ENCODE results near the gene CPSF4. TPM values are rescaled to one million over a fixed set of nuclear protein-coding genes. Genes with fewer than 3 reads are reported as not detected.

Gene CPSF4
- 23.2 and 34.9 TPM in 2 replicates for total RNA-seq (2014; rRNA removed; shearing (Covaris generic))

DNA sequence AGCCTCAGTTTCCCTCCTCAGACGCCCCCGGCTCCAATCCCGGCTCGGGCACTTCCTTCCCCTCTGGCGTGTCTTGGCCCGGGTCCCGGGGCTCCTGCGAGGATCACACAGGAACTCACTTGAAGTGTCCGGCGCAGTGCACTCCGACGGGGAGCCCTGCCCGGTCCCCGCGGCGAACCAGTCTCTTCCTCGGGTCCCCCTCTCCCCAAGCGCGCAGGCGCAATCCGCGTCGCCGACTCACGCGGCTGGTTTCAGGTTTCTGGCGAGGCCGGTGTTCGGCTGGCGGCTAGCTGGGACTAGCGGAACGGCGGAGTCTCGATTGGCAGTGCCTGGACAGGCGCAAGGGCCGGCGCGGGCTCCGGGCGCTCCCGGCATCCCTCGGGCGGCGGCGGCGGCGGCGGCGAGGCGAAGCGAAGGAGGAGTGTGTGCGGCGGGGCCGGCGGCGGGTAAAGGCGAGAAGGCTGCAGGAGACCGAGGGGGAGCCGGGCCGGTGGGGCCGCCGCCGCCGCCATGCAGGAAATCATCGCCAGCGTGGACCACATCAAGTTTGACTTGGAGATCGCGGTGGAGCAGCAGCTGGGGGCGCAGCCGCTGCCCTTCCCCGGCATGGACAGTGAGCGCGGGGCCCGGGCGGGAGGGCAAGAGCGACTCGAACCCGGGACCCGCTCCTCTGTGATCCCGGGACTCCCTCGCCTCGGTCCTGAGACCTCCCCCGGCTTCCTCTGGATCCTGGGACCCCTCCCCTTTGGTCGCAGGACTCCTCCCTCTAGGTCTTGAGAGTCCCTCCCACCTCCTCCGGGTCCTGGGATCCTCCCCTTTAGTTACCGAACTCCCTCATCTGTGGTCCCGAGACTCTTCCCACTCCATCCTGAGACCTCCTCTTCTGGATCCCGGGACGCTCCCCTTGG, at the start of gene CPSF4, which contains the start of gene PTCD1:
CPSF4 (plus strand) TSS at position 371 of the 908 bp plus-strand sequence; CDS start at position 511, 140 bp downstream.
PTCD1 (minus strand) TSS at position 226 of the 908 bp plus-strand sequence. CDS start 3,556 bp downstream, outside the sequence.
- peak; percentile 97 for DNase-seq (ENCODE audit: low read depth)

DNA sequence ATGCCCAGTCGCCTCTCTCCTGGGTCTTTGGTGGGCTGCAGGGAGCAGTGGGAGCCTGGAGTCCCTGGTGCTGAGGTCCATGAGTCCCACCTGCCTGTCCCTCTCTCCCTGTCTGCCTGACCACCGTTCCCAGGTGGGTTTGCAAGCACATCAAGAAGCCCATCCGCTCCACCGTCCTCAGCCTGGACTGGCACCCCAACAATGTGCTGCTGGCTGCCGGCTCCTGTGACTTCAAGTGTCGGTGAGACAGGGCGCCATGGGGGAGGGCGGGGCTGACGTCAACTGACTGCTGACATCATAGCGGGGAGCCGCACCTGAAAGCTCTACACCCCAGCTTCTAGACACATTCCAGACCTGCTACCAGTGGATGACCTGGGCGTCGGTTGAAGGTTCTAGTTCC, 49.0 kb upstream of the CPSF4 start:
- no peak for DNase-seq (ENCODE audit: low read depth)

DNA sequence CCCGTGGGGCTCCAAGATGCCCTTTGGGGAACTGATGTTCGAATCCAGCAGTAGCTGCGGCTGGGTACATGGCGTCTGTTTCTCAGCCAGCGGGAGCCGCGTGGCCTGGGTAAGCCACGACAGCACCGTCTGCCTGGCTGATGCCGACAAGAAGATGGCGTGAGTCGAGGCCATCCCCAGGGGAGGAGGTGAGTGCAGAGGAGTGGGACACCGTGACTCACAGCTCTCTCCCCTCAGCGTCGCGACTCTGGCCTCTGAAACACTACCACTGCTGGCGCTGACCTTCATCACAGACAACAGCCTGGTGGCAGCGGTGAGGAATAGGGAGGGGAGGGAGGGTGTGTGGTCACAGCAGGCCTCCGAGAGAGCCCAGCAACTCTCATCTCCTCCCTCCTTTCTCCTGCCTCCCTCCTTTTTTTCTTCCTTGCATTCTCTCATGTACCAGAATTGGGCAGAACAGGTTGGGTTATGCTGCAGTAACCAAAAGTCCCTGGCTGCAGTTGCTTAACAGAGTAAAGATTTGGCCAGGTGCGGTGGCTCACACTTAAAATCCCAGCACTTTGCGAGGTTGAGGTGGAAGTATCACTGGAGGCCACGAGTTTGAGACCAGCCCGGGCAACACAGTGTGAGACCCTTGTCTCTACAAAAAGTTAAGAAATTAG, 47.7 kb upstream of the CPSF4 start:
- DNase-seq (ENCODE audit: low read depth): no peak

DNA sequence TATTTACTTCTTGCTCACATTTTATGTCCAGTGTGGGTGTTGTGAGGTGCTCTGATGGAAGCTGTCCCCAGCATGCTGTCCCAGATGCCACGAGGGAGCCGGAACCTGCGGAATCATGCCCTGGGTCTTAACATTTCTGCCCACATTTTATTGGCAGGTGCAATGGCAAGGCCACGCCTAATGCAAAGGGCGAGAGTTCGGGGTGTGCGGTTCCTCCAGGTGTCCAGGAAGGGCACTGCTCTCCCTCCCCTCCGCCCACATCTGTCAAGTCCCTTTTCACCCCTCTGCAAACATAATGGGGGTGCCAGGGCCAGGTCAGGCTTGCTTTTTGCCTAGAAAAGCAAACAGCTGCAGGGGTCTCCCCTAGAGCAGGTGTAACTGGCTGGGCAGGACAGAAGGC, 46.7 kb upstream of the CPSF4 start:
- no peak for DNase-seq (ENCODE audit: low read depth)

DNA sequence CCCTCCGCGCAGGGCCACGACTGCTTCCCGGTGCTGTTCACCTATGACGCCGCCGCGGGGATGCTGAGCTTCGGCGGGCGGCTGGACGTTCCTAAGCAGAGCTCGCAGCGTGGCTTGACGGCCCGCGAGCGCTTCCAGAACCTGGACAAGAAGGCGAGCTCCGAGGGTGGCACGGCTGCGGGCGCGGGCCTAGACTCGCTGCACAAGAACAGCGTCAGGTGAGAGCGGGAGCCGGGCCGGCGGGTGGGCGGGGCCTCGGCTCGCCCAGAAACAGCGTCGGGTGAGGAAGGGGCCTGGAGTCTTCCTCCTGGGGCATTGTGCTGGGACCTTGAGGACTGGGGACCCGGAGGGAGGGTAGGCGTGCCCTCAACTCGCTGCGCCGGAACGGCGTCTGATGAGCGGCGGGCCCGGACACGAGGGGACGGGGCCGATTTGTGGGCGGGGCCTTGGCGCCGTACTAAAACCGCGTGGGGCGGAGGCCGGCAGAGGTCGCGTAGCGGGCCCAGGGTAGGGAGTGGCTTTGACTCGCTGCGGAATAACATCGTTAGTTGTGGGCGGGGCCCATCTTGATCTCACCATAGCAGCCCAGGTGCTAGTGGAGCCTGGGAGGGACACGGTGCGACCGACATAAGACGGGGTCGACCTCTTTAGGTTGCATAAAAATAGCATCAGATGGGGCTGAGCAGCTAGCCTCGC, 45.9 kb upstream of the CPSF4 start:
- DNase-seq (ENCODE audit: low read depth): no peak

DNA sequence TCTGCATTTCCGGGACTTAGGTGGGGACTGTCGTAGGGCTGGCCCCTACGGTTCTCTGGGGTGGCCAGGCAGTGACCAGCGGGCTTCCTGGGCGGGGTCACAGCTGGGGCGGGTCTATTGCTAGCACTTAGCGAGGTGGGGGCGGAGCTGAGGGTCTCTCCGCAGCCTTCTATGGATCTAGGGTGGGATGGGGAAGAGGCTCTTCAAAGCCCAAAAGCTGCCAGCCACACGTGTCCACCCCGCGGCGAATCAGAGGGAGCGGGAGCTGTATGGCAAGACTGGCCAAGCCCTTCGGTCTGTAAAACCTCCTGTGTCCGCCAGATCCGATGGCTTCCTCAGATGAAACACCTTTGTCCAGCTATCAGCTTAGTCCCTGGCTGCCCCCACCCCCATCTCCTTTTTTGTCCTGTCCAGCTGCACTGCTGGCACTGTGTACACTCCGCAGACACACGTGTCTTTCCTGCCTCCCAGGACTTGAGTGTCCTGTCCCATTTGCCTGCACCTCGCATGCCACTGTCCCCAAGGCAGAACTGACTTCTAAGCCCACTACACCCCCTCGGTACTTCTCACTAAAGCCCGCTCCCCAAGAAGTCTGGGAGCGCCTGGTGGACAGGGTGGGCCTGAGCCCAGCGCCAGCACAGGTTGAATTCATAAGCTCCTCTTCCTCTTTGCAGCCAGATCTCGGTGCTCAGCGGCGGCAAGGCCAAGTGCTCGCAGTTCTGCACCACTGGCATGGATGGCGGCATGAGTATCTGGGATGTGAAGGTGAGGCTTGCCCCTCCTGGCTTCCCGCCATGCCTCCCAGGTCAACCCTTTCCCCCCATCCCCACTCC, 45.2 kb upstream of the CPSF4 start:
- no peak for DNase-seq (ENCODE audit: low read depth)

DNA sequence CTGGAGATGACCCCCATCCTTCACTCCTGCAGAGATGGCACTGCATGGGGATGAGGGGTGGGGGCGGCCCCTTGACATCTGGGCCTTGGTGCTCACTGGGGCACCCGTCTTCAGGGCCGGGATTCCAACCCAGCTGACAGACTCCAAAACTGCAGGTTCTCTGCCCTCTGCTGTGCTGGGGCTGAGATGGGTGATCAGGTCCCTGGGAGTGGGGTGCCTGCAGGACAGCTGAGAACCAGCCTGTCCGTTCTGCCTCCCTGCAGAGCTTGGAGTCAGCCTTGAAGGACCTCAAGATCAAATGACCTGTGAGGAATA, 44.6 kb upstream of the CPSF4 start:
- DNase-seq (ENCODE audit: low read depth): no peak

DNA sequence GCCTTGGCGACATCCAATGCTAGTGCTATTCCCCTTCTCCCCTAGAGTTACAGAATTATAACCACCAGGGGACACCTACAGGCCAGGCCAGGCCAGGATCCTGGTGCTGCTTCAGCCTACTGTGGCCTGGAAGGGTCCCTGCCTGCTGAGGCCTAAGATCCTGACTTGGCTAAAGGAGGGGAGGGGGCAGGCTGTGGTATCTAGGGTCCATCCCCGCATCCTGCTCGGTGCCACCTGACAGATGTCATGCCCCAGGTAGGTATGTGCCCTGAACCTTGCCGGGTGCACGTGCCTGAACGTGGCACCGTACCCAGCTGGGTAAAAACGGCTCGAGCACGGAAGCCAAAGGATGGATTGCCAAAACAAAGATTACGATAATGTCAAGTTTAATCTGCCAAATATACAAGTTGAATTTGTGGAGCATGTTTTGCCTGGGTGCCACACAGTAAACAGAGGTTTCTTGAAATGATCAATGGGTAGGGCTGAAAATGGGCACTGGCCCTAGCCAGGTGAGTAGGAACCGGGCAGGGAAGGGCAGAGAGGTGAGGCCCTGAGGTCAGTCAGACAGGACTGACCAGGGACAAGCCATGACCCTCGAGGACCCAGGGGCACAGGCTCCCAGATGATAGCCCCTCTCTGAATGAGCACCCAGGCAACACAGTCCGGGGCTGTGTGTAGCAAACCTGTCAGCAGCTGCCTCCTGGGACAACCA, 43.0 kb upstream of the CPSF4 start:
- DNase-seq (ENCODE audit: low read depth): no peak

DNA sequence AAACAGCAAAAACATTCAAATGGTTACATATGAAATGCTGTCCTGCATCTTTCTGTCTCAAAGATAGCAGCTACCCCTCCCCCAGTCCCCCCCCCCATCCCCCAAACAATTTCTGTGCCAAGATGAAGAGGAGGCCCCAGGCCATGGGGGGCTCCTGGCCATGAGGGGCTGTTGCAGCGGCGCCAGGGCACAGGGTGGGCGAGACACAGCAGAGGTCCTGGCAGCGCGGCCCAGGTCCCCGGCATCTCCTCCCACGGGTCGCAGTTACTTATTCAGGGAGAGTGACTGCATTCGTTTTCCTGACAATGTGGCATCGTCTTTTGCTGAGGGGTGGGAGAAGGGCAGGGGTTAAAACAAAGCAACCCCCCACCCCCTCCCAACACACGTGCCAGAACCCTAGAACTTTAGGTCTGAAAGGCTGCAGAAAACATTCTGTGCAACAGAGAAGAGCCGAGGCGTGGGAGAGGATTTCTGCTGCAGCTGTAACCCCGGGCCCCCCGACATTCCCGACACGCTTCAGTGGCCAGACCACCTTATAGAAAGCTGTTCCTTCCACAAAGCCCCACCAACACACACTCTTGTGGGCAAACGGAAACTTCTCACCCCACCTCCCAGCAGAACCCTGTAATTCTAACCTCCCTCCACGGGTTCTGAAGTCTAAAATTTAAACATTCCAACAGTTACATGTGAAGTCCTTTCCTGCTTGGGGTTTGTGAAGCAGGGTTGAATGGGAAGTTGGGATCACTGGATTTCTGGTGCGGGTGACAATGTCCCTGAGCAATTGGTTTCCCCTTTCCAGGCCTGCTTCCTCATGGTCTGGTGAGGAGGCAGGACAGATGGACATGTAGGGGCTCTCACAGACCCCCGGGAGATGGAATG, 42.1 kb upstream of the CPSF4 start:
- no peak for DNase-seq (ENCODE audit: low read depth)

DNA sequence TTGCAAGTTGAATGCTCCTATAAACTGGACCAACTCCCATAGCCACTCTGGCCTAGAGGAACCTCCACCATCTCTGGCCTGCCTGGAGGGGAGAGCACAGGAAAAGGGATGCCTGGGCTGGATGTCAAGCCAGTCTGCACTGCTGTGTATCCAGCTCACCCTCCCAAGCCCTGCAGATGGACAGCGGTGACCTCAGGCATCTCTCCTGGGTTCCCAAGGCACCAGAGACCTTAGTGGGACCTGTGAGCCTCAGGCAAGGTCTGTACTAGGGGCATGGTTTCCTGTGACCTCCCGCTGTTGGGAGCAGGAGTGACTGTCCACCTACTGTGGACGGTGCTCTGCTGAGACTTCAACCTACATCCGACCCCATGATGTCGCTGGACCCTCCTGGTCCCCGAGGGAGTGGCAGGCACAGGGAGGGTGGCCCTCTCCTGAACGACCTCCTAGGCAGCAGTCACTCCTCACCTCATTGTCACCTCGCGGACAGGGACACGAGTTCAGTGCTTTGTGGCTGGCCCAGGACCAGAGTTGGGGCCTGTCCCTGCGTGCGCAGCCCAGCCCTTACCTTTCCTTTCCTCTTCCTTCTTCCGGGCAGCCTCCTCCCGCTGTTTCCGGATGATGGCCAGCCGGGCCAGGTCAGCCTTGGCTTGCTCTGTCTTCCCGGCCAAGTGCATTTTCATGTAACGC, 41.3 kb upstream of the CPSF4 start:
- DNase-seq (ENCODE audit: low read depth): no peak

DNA sequence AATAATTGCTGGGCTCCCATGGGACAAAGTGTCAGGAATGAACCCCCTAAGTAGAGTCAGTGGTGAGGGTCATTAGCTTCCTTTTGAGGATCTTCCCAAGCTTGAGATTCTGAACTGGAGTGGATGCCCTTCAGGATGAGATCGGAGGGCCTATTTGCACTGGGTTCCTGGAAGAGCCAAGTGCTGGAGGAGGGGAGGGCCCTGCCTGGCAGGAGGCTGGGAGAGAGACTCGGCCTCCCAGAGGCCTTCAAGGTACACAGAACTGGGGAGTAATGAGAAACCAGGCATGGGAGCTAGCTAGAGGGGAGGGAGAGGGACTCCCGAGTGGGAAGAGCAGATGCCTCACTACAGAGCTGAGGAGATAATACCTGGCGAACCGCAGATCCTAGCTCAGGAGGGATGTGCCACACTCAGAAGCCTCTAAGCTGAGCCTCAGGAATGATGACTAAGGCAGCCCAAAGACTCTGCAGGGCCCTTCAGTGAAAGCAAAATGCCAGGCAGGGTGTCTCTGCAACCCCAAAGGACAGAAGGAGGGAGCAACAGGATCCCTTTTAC, 39.8 kb upstream of the CPSF4 start:
- no peak for DNase-seq (ENCODE audit: low read depth)

DNA sequence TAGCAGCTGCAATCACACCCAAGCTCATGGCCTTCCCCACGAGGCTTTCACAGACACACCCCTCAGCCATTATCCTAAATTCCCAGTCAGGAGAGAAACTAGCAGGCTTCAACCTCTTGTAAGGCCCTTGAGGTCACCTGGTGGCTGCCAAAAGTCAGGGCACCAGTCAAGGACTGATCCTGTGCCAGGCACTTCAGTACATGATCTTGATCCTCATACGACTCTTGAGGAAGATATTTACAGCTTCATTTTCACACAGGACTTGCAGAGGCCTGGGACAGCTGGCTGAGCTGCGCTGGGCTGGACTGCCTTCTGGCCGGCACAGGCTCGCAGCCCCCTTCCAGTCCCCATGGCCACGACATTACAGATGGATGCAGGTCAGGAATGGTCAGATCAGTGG, 39.1 kb upstream of the CPSF4 start:
- no peak for DNase-seq (ENCODE audit: low read depth)

DNA sequence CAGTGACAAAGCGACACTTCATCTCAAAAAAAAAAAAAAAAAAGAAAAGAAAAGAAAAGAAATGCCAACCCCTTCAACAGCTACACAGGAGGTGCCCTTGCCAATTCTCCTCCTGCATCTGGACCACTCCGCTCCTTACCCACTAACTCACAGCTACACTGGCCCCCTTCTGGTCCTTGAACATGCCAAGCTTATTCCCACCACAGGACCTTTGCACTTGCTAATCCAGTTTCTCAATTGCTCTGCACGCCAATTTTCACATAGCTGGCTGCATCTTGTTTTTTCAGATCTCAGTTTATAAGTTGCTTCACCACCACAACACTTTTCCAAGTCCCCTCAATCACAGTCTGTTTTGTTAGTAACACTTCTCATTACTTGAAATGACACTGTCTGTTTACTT, 35.9 kb upstream of the CPSF4 start:
- DNase-seq (ENCODE audit: low read depth): no peak

DNA sequence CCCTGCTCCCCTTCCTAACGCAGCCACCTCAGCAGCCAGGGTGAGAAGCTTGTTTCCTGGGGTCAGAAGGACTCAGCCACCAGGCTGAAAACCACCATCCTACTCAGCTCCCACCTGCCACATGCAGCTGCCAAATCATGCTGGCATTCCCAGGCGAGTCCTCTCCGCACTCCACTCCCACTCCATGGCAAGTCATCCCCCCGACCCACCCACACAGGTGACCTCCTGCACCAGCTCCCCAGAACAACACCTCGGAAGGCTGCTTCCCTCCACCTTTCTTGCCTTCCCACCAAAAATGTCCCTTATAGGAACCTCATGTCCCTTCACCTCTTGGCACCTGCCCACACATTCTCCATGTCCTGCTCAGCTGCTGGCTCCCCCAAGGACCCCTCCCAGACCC, 35.0 kb upstream of the CPSF4 start:
- no peak for DNase-seq (ENCODE audit: low read depth)

DNA sequence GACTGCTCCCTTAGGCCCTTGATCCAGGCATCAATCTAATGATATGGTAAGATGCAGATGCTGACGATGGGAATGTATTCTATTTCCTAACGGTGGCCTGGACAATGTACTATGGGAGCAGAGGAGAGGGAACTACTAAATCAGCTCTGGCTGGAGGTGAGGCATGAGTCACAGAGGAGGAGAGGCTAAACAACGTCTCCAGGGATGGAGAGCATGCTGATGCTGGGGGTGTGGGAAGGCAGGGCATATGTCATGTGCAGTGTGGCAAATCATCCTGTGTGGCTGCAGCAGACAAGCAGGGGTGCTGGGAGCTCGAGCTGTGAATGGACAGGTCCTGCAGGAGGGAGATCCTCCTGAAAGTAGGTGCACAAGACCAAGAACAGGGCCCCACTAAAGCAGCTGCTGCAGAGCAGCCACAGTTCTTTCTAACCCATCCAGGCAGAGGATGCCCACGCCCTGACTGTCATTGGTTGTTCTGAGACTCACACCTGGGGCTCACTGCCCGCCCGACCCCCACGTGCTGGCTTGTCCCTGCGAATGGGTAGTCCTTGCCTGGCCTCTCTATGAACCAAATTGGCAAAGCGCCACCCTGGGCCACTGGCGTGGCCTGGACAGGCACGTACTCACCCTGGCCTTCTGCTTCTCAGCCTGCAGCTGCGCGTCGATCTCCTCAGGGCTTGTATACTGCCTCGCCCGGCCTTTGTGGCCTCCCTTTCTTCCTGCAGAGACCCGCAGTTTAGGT, 34.3 kb upstream of the CPSF4 start:
- peak; percentile 42 for DNase-seq (ENCODE audit: low read depth)

DNA sequence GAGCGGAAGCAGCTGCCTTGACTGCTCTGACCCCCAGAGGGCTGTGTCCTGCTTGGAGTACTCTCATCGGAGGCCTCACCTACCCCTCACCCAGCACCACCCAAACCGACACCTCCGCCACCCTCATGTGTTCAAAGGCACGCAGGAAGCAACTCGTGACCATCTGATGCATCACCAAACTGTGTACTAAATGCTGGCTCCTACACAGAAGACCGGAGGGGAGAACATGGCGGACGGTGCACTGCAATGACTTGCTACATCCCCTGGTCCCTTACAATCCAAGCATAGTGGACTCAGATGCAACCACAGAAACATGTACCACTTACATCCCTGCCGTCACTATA, 33.8 kb upstream of the CPSF4 start:
- no peak for DNase-seq (ENCODE audit: low read depth)

DNA sequence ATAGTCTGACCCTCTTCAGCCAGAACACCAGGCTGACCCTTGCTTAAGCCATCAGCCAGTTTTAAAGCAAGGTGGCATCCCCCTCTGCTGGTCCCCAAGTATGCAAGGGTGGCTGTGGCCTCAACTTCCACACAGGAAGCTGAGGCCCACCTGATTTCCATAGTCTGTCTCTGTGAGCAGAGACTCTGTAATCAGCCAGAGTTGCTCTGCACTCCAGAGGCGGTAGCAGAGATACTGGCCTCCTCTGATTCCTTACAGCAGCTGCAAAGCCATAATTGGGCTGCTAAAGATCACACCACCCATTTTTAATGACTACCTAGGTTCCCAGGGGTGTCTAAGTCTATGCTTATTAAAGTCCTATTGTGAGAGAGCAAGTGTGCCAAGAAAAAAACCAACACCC, 32.2 kb upstream of the CPSF4 start:
- no peak for DNase-seq (ENCODE audit: low read depth)

DNA sequence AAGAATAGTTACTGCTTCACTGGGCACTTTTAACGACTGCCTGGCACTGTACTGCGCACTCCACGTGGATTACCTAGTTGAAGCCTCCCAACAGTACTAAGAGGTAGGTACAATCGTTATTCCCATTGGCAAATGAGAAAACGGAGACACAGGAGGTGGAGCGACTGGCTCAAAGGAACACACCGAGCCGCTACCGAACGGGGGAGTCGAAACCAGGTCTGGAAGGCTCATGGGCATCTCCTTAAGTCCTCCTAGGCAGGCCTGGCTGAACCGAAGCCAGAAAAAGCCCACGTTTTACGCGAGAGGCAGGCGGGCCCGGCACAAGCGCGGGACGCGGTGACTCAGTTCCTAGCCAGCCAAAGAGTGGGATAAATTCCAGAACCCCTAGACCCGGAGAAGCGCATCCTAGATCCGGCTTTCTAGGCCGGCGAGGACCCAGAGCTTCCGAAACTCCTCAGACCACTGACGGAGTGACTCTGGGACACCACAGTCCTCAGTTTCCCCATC, 30.8 kb upstream of the CPSF4 start:
- peak; percentile 78 for DNase-seq (ENCODE audit: low read depth)
